Right forelimb (tissue), 1 donor: ENCODE data around the gene HOXA5.

Source experiments
- DNase-seq: peaks from one replicate; pipeline ENCODE4 v3.0.0-alpha.2; 2018

HOXA5 gene

DNA sequence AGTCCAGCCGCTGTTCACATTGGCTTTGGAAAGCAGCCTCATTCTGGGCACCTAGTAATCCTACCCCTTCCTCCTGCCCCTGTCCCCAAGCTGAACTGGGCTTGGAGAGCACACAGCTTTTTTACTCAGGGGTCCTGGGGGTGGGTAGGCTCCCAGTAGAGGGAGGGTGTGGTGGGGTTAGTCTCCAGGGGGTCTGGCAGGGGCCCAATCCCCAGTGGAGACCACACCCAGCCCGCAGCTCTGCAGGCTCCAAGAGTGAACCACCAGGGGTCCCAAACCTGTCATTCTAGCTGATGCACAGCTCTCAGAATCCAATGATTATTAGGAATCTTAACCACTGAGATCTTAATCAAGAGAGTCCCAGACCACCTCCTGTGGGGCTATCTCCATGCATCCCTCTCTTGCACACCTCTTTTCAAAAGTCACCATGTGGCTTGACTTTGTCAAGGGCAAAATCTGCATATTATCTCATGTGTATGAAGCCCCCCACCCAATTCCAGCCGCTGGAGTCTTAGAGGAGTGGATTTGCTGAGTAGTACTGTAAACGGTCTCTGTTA, 38.9 kb upstream of the HOXA5 start:
- peak; percentile 46 for DNase-seq

DNA sequence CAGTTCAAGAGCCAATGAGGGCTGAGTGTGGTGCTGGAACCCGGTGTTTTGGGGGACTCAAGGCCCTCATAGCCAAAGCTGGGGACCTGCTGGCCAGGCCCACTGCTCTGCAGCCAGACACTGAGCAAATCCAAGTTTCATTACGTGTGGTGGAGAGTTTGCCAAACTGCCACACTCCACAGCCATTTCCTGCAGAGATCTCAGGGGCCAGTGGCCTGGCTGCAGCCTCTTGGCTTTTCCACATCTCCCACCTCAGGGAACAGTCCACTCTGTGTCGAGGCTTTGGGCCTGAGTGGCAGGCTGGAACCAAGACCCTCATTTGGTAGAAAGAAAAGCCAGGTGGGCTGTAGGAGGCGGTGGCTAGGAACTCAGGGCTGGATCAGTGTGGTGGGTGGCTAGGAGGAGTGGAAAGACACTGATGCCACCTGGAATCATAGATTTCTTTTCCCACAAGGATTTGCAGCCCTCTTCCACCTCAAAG, 38.4 kb upstream of the HOXA5 start:
- DNase-seq: peak; percentile 43

DNA sequence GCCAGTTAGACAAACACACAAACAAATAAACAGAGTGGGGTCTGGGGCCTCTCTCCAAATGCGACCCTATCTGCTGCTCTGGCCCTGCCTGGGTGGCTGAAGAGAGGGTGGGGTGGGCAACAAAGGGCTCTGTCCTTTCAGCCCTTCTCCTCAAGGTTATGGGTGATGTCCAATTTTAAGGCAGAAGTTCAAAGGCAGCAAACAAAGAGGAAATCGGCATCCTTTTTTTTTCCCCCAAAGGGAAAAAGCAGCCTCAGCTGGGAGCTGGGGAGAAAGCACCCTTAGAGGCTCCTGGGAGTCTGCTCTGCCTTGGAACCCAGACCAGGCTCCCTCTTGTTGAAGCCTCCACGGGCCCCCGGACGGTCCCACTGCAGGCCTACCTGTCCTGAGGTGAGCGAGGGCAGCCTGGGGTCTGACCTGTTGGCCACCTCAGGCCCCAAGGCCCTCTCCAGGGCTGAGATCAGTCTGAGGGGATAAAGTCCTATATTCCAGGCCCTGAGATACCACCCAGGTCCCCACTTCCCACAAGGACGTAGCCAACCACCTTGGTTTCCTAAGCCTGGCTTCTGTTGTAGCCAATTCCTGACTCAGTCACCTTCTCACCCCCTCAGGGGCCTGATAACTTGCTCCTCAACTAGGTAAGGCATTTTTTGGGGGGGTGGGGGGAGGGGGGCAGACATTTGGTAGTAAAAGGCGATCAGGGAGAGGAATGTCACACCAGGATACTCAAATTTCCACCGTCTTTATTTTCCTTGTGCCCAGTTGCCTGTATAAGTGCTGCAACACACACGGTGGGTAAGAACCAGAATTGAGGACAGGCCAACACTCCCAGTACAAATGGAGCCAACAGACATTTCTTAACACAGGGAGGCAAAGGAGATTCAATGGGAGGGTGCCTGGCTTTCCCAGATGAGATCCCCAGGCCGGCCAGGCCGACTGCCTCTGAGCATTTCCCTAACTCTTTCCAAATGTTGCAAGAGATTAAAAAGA, 37.2 kb upstream of the HOXA5 start:
- DNase-seq: peak; percentile 52

DNA sequence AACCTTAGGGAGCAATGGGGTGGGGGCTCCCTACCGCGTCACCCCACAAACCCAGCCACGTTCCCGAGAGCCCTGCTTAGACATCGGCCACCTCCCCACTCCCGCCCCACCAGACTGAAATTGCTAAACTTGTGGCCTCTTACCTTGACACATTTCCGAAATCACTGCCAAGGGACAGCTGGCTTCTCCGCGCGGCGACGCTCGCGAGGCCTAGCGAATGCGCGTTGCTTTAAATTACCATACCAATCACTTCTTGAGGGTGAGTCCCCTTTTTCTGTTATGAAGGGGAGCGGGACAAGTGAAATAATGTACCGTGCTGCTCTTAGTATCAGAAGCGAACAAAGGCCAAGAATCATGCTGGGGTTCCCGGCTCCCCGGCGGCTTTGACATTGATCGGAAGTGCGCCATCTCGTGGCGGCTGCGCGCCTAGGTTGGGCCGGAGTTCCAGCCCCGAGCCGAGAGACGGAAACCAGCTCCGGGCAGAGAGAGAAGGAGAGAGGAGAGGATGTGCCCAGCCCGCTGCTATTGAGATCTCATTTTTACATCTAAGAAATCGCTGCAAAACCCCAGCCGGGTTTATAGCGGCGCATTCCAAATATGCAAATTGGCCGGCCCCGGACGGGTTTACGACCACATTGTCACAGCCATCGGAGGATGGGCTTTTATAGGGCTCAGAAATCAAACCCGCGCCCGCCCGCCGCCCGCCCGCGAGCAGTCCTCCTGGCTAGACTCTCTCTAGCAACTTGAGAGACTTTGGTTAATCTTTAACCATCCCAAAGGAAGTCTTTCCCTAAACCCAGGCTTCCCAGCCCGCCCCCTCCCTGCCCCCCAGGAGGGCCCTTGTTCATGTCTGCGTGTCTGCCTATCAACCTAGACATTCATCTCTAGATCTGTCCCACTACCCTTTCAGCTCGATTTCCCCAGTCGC, 36.3 kb upstream of the HOXA5 start:
- peak; percentile 95 for DNase-seq

DNA sequence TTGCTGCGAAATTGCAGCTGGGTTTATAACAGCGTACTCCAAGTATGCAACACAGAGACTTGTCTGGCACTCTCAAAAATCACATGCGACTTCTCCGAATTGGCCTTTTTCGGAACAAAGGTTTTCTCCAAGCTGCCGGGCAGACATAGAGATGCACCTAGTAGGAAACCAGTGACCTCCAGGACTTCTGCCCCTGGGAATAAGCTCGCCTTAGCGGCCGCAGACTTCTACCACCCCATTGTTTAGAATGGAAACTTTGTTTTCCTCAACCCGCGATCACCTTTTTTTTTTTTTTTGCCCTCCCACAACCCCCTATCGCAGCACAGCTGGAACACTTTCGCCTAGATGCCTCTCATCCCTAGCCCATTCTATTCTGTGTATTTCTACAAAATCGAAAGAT, 35.5 kb upstream of the HOXA5 start:
- peak; percentile 61 for DNase-seq

DNA sequence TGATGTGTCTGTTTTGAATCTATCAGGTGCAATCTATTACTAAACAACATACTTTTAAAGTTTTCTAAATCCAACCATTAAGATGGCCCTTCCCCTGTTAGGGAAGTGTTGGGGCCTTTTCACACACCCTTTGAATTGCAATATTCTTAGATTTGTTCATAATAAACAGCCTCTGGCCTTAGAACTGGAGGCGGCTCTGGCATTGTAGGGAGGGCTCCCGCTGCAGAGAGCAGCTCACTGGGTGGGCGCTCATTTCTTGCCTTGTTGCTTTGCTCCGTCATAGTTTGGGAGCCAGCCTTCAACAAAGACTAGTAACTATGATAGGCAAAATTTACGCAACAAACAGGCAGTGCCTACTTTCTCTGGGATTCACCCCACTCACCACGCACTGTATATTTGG, 34.9 kb upstream of the HOXA5 start:
- DNase-seq: peak; percentile 61

DNA sequence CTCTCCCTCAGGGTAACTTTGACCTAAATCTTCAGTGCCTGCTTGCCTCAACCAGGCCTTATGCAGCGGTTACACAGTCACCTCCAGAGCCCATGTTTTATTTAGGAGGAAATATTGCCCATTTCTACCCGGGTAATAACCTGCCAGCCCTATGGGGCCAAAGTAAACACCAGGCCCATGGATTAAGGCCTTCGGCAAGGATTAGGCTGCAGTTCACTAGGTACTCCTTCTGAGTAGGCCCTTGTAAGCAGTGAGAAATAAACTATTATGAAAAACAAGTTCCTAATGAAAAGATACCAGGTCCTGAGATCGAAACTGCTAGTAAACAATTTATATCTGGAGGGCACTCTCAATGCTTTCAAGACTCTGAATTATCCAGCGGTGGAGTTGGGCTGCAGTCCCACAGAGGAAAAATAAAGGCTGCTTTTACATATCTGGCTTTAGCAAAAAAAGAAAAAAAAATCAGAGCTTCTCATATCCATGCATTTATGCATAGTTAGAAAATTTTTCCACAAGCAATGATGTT, 34.4 kb upstream of the HOXA5 start:
- DNase-seq: peak; percentile 48

DNA sequence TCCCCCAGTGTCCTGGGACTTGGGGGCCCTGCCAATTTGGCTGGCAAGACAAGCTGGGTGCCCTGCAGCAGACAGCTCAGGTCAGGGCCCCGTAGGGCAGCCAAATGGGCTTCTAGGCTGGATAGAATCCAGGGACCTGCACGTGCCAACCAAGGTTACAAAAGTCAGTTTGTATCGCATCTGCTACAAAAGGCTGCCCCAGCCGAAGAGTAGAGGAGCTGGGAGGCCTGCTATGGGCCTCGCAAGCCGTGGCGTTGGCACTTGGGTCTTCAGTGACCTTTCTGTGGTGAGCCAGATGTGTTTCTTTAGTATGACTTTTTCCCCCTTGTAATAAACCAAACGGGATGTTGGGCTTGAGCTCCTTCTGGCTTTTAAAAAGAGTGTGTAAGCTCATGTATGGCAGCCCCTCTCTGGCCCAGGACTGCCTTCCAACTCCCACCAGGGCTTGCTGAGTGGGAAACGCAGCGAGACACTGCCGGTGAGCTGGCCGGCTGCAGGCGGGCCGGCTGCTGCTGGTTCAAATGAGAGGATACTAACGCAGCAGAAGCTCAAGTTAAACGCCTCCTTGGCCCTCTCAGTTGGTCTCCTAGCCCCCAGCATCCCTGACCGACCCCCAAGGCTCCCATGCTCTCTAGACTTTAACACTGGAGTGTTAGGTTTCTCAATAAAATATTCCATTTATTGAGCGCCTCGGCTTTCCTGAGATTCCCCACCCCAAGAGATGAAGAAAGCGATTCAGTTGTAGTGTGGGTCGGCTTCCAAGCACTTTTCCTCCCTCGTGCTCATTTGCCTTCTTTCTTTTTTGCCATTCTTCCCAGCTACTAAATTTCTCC, 33.7 kb upstream of the HOXA5 start:
- peak; percentile 62 for DNase-seq

DNA sequence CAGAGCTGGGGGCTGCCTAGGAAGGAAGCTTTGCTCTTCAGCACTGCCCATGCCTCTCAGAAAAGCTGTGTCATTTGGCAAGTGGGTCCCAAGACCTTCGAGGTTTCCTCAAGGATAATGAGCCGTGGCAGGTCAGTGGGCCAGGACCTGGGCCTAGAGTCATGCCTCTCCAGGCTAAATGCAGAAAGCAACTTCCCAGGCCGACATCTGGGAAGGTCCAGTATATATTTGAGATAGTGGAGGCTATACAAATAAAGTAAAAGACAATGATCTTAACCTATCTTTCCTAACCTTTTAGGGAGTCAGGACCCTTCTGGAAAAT, 33.0 kb upstream of the HOXA5 start:
- DNase-seq: no peak

DNA sequence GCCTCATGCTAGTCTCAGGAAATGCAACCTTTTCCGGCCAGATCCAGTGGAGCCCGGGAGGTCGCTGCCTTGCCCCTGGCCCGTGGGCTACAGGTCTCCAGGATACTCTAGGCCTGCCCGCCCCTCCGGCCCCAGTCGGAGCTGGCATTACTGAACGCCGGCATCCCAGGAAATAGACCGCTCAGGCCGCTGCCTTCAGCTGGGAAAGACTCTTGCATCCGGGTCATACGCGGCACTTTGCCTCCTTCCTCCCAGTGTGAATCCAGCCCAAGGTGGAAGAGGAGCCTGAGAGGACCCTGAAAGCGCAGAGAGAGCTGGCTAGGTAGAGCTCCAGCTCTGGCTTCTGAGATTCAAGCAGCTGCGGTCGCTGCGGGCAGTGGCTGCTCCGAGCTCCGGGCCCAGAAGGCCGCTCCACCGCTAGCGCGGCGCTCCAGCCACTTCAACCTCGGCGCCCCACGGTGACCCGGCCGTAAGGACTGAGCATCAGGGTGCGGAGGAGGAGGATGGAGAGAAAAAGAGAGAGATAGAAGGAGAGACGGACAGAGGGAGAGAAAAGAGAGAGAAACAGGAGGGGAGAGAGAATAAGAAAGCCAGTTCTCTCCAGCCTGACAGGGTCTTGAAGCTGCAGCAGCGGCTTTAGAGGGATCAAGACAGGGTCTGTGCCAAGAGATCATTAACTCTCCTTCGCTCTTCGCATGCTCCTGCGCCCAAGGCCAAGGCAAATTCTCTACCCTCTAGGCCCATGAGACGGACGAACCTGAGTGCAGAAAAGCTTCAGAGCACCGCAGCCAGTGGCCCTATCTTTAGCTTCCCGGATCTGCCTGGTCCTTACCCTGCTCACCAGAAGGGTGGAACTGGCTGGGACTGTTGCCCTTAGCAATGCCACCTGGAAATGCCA, 32.4 kb upstream of the HOXA5 start:
- peak; percentile 77 for DNase-seq

DNA sequence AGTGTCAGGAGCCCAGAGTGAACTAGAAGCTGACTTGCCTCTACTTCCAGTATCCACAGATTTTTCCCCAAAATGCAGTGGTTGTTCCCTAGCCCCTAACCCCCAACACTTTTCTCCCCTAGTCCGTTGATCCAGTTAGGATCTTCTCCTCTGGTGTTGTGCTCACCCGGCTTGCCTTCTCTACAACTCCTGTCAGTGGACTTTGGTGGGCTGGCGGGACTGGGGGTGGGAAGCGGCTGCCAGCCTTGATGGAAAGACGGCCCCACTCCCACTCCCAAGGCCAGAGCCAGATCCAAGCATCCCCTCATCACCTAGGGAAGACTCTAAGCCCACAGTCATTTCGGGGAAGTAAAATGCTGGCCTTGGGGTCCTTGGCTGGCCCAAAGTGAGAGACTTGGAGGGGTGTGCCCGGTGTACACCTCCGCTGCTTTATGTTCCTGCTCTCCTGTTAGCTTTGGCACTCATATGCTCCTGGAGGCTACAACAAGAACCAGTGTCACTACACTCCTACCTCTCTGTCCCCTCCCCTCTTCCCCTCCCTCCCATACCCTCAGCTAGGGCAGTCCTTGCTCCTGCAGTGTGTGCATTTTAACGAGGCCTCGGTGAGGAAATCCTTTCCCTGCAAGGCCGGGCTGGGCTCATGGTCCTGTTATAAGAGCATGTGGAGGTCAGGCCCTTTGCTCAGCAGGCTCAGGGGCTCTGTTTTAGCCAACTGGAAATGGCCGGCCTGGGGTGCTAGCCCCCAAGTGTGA, 31.6 kb upstream of the HOXA5 start:
- peak; percentile 83 for DNase-seq

DNA sequence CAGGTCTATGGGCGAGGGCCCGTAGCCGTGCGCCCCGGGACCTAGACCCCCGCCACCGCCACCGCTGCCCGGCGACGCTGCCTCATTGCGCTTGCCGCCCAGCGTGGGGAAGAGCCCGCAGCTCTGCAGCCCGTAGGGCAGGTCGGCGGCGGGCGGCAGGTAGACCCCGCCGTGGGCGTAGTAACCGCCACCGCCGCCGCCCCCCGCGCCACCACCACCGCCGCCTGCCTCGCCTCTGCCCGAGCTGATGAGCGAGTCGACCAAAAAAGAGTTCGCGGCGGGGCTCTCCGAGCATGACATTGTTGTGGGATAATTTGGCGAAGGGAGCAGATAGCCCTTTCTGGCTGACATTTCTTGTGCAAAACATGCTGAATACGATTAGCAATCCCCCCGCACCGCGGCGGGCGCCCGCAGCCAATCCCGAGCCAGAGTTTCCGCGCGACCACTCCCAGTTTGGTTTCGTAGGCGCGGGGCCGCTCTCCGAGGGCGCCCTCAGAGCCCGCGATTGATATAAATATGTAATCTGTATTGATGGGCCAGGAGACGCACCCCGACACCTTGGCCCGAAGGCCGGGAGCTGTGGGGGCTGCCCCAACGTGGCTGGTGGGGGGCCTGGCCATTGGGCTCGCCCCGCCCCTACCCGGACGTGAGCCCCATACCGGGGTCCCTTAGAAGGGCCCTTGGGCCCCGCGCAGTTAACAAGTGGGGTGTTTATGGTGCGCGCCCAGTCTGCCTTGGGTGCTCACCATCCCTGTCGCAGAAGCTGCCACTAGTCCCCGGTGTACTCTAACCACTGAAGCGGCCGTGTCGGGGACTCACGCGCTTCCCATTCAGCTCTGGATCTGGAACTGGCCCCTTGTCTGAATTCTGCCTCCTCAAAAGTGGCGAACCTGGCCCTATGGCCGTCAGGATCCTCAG, 30.7 kb upstream of the HOXA5 start, which contains the start of gene HOXA10:
Gene HOXA10 (minus strand): TSS at position 365 of the 918 bp plus-strand sequence. CDS start 14 bp downstream, at position 351.
- peak; percentile 90 for DNase-seq

DNA sequence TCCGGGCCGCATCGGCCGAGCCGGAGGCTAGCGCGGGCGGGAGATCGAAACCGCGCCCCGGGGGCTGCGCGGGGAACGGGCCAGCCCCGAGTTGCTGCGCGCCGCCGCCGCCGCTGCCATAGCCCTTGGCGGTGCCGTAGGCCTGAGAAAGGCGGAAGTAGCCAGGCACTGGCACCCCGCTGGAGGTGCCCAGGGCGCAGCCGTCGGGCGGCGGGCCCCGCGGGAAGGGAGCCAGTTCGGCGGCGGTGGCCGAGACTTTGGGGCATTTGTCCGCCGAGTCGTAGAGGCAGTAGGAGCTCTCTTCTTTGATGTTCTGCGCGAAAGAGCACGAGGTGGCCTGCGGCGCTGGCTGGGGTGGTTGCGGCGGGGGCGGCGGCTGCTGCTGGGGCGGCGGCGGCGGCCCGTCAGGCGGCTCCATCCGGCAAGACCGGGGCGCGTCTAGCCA, 30.1 kb upstream of the HOXA5 start:
- DNase-seq: peak; percentile 66

DNA sequence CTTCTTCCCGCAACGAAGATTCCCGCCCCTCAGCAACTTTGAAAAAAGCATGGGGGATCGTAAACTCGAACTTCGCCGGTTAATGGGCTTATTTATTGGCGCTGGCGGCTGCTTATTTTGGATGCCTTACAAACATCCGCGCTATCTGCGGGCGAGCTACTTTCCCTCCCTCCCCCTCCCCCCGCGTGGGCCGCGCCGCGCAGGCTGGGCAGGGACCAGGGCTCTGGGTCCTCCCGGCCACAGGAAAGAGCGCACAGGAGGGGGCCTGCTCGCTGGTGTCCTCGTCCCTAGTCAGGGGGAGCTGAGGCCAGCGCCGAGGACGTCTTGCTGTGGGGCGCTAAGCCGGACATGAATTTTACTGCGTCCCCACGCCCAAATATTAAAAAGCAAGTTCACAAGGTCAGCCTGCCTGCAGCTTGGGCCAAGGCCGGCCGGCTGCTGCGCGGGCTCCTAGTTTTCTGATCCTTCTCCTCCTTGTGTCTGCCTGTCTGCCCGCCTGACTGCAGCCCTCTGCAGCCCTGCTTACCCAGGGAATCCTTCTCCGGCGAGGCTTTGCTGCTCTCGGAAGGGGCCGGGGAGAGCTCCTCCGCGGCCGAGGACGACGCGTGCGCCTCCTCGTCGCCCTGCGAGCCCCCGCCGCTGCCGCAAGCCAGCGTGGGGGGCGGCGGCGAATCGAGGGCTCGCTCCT, 29.5 kb upstream of the HOXA5 start:
- peak; percentile 87 for DNase-seq

DNA sequence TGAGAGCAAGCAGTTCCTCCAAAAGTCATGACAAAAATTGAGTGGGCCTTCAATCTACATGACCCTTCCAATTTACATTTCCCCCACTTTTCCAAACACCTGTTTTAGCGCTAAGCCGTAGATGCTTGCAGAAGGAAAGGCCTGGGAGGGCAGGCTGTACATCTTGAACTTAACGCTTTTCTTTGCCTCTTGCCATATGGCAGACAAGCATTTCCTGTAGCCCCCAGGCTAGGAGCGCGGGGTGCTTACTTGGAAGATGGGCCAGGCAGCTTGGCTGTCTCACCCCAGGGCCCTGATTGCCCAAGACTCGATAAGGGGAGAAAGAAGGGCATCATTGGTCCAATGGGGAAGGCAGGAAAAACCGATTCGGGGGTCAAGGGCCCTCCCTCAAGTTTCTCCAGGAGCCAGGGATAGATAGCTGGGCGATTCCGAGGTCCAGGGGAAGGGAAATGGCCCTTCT, 28.9 kb upstream of the HOXA5 start:
- DNase-seq: peak; percentile 69

DNA sequence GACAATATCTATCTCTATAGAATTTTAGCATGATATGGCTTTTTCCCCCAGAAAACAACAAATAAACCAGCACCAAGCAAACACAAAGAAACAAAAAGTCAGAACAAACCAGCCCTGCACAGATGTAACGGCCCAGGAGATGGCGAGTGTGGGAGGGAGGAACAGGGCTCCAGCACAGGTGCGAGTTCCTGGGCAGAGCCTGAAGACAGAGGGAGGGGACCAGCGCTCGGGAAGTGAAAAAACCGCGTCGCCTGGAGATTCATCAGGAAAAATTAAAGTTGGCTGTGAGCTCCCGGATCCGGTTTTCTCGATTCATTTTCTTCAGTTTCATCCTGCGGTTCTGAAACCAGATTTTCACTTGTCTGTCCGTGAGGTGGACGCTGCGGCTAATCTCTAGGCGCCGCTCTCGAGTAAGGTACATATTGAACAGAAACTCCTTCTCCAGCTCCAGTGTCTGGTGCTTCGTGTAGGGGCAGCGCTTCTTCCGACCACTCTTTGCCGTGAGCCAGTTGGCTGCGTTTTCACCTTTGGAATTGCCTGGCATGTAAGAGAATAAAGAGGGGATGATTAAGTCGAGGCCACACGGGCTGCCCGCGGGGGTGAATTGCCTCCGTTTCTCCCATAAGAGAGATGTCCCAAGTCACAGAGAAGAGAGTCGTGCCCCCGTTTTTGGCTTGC, 28.3 kb upstream of the HOXA5 start:
- DNase-seq: peak; percentile 79

DNA sequence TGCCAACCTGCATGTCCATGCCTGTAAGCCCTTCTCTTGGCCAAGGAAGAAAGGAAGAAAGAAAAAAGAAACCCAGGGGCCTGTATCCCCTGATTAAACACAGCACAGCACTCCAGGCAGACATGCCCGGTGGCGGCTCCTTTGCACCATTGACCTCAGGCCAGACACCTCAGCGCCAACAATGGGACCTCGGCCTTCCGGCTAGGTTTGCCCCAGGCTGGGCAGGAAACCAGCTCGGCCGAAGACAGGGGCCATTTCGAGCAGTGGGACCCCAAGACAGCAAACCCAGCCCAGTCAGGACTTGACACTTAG, 27.8 kb upstream of the HOXA5 start:
- peak; percentile 77 for DNase-seq
